Testis (tissue), 2 donors: Measurements from ENCODE around the gene PRDM13.

ENCODE experiments used
- CTCF ChIP-seq, 3 experiments: fragments of 450-650 bp in 2 of 3; fragments of 200-600 bp in 1 of 3; sonication (generic) in 1 of 3; IDR thresholded peaks; one replicate each; pipeline ENCODE4 v1.5.1; 2016 to 2019; ENCODE audit warnings: antibody characterized with exemption in 3 of 3, mild to moderate bottlenecking in 2 of 3, moderate library complexity in 1 of 3
- POLR2A ChIP-seq: fragments of 450-650 bp; IDR thresholded peaks from one replicate; pipeline ENCODE4 v1.6.1; 2017; ENCODE audit warnings: antibody characterized with exemption, mild to moderate bottlenecking, moderate library complexity

GRCh38 chr6:99618649-99619408, 12.2 kb downstream of the PRDM13 start:
- TF ChIP-seq CTCF (IDR thresholded peaks at IDR 0.05) = no peak
- no peak for TF ChIP-seq POLR2A
